GM06990 (cell line): Measurements from ENCODE around the gene RILPL2.

Source experiments
- DNase-seq: peaks from one replicate; pipeline ENCODE4 v3.0.0-alpha.2; 2011; ENCODE audit not compliant: insufficient read length; ENCODE audit errors: extremely low read depth
- H3K27me3 ChIP-seq: replicated peaks from 2 replicates; pipeline ENCODE4 v1.6.0; 2011; ENCODE audit warnings: low read length; ENCODE audit not compliant: control insufficient read depth, insufficient read depth
- H3K36me3 ChIP-seq: 2 replicates; pipeline ENCODE4 v1.5.1; 2011; ENCODE audit warnings: low read length; ENCODE audit not compliant: control insufficient read depth, insufficient read depth
- H3K4me3 ChIP-seq: replicated peaks from 2 replicates; pipeline ENCODE4 v1.5.1; 2011; ENCODE audit warnings: low read depth, mild to moderate bottlenecking, control low read depth, low read length
- TF ChIP-seq, protein P1 (sequence below): IDR thresholded peaks from 2 replicates; pipeline ENCODE4 v1.5.1; 2011; ENCODE audit warnings: low read length, control low read depth, mild to moderate bottlenecking, inconsistent platforms; ENCODE audit not compliant: insufficient read depth, poor library complexity, severe bottlenecking

The RILPL2 gene

DNA sequence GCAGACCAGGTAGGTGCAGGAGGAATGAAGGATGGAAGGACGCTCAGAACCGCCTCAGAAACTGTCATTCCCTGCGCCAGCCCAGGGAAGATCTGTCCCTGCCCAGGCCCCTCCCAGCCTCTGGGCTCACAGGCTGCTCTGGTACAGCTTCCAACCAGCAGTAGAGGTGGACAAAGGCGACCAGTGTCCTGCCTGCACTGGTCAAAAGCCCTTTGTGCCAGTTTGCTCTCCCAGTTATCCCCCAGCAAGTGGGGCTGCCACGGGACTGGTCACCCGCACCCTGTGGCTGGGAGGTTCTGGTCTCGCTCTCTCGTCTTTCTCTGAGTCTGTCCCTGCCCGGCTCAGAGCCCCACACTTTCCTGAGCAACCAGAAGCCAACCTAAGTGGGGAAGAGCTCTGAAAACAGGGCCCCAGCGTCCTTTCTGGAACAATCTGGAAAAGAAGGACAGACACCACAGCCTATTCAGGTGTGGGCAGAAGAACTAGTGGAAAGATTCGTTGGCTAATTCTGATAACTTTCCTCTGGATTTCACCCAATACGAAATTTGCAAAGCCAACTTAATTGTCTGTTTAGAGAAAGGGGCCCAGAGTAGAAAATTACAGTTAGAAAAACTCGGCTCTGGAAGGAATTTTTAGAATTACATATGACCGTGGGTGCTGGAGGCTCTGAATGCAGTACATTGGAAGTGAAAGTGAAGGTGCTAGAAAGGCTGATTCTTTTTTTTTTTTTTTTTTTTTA, 43.1 kb upstream of the RILPL2 start:
- no peak overlapping the region for H3K4me3 ChIP-seq
- DNase-seq = no peak
- TF ChIP-seq, protein P1, sequence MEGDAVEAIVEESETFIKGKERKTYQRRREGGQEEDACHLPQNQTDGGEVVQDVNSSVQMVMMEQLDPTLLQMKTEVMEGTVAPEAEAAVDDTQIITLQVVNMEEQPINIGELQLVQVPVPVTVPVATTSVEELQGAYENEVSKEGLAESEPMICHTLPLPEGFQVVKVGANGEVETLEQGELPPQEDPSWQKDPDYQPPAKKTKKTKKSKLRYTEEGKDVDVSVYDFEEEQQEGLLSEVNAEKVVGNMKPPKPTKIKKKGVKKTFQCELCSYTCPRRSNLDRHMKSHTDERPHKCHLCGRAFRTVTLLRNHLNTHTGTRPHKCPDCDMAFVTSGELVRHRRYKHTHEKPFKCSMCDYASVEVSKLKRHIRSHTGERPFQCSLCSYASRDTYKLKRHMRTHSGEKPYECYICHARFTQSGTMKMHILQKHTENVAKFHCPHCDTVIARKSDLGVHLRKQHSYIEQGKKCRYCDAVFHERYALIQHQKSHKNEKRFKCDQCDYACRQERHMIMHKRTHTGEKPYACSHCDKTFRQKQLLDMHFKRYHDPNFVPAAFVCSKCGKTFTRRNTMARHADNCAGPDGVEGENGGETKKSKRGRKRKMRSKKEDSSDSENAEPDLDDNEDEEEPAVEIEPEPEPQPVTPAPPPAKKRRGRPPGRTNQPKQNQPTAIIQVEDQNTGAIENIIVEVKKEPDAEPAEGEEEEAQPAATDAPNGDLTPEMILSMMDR = no peak
- no peaks in the 10 kb centered on the region for H3K36me3 ChIP-seq
- H3K27me3 ChIP-seq = no peaks in the 10 kb centered on the region

DNA sequence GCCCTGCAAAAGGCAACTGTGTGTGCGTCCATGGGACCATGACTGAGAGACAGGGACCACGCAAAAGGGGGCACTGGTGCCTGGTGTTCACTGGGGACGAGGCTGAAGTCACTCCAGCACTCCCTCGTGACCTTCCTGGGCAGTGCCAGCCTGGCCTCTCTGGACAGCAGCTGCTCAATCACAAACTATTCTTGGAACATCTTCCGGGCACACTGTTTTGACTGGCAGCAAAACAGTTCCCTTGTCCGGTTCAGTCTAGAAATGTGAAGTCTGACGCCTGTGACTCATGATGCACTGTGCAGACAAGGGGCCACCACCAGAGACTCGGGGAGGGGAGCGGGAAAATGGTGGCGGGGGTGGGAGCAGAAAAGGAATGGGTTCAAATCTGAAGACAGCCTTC, 42.3 kb upstream of the RILPL2 start:
- Histone ChIP-seq H3K27me3 (no peaks in the 10 kb centered on the region), H3K36me3 (no peaks in the 10 kb centered on the region), H3K4me3 (no peak overlapping the region)
- TF ChIP-seq, protein P1 = no peak
- DNase-seq = no peak

DNA sequence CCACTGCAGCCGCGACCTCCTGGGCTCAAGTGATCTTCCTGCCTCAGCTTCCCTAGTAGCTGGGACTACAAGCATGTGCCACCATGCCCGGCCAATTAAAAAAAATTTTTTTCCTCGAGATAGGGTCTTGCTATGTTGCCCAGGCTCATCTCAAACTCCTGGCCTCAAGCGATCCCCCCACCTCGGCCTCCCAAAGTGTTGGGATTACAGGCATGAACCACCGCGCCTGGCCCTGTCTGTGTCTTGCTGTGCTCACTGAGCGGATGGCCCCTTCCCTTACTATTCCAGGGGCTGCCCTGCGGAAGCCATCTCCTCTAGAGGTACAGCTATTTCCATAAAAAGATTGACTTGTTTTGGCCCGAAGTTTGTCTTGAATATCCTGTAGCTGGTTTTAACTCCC, 41.6 kb upstream of the RILPL2 start:
- TF ChIP-seq, protein P1 = no peak
- DNase-seq = no peak
- Histone ChIP-seq H3K27me3 (no peaks in the 10 kb centered on the region), H3K4me3 (no peak overlapping the region), H3K36me3 (no peaks in the 10 kb centered on the region)

DNA sequence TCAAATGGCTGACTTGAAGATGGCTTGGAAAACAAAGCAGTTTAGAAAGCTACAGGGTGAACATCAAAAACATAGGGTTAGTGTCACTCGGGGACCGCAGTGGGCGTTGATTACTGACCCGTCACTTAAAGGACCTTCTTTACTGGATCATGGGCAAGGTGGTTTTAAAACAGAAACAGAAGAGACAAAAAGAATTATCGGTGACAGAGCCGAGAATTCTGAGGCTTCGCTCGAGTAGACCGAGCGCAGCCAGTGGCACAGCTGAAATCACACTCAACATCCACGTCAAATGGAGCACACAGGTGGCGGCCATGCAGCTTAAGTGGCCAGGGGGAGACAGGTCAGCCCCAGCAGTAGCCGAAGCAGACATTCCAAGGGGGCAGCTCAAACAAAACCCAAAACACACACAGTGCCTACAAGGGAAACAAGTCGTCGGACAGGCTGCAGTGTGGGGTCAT, 38.8 kb upstream of the RILPL2 start:
- Histone ChIP-seq H3K27me3 (no peaks in the 10 kb centered on the region), H3K4me3 (no peak overlapping the region), H3K36me3 (peaks cover 3% of the 10 kb centered on the region)
- TF ChIP-seq, protein P1 = no peak
- no peak for DNase-seq

DNA sequence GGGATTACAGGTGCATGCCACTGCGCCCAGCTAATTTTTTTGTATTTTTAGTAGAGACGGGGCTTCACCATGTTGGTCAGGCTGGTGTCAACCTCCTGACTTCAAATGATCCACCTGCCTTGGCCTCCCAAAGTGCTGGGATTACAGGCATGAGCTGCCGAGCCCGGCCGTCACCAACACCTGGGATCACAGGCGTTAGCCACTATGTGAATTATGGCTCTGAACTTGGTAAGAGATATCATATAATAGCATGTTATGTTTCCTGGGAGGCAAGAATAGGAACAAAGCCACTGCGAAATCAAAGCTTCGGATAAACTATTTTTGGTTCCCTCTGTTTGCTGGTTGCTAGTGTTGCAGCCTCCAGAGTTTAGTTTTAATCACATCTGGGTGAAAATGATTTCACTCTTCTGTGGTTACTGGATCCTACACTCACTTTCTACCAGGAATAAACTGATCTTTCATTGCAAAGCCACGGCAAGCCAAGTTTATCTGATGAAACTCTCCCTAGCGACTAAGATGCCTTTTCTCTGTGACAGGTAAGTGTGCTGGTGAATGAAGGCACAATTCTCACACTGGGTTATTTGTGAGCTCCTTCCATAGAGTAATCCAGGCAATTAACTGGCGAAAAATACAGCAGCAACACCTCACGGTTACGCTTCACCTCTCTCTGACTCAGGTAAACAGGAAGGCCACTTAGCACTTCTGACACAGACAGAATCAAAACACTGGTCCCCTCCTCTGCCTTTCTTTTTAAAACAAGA, 38.2 kb upstream of the RILPL2 start:
- Histone ChIP-seq H3K4me3 (no peak overlapping the region), H3K27me3 (no peaks in the 10 kb centered on the region), H3K36me3 (peaks cover 3% of the 10 kb centered on the region)
- TF ChIP-seq, protein P1 = no peak
- DNase-seq = no peak
